A549 (cell line): ENCODE data around the gene TTC34.

Experiments
- CEBPB ChIP-seq, 2 experiments: fragments of >200 bp in 1 of 2; sonication (Bioruptor Twin) in 1 of 2; formaldehyde crosslinking in 1 of 2; IDR thresholded peaks; 2 replicates each; pipeline ENCODE4 v1.6.1; 2012 to 2016
- KDM1A ChIP-seq: fragments of 200-600 bp; sonication (generic); IDR thresholded peaks from 2 replicates; pipeline ENCODE4 v1.6.1; 2016; ENCODE audit warnings: low read depth, mild to moderate bottlenecking
- RAD21 ChIP-seq, 2 experiments: fragments of >200 bp in 1 of 2; sonication (Bioruptor Twin) in 1 of 2; formaldehyde crosslinking in 1 of 2; IDR thresholded peaks in 1 of 2; conservative IDR thresholded peaks in 1 of 2; 2 replicates in 1 of 2; 3 replicates in 1 of 2; pipeline ENCODE4 v1.6.1; 2012 to 2018; ENCODE audit warnings: inconsistent platforms in 1 of 2
- TF ChIP-seq, protein P1 (sequence below): fragments of >200 bp; sonication (Bioruptor Twin); formaldehyde crosslinking; IDR thresholded peaks from 3 replicates; pipeline ENCODE4 v1.5.1; 2016
- TF ChIP-seq, protein P2 (sequence below): fragments of 200-600 bp; sonication (generic); IDR thresholded peaks from 2 replicates; pipeline ENCODE4 v1.6.1; 2016; ENCODE audit warnings: antibody characterized with exemption, mild to moderate bottlenecking, moderate library complexity

DNA sequence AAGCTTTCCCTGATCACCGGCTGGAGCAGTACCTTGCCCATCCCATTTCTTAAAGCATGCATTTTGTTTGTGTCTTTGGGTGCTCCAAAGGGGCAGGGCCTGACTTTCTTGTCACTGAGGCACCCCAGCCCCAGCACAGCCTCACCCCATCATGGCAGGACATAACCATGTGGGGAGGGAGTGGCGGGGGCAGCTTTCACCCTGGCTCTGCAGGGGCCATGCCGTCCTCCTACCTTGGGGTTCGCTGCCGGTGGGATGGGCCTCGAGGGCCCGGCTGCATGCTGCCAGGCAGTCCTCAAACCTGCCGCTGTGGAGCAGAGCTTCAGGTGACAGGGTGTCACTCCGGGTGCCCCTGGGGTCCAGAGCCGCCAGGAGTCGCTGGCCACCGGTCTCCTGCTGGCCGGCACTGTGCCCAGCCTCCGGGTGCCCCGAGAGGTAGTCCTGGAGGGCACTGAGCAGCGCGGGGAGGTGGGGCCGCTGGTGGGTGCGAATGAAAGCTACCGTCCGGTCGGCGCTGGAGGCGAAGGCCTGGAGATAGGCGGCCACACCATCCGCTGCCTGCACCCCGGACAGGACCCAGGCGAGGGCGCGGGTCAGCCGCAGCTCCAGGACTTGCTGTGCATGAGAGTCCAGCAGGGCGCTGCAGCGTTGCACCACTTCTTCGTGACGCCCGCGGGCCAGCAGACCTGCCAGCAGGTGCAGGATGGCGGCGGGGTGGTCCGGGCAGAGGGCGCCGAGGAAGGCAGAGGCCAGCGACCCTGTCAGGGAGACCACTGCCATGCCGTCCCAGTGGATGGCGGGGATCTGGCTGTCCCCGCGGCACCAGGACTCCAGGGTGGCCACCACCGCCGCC is 1.5 kb downstream of the TTC34 start:
- TF ChIP-seq KDM1A: no peak
- TF ChIP-seq, protein P1, sequence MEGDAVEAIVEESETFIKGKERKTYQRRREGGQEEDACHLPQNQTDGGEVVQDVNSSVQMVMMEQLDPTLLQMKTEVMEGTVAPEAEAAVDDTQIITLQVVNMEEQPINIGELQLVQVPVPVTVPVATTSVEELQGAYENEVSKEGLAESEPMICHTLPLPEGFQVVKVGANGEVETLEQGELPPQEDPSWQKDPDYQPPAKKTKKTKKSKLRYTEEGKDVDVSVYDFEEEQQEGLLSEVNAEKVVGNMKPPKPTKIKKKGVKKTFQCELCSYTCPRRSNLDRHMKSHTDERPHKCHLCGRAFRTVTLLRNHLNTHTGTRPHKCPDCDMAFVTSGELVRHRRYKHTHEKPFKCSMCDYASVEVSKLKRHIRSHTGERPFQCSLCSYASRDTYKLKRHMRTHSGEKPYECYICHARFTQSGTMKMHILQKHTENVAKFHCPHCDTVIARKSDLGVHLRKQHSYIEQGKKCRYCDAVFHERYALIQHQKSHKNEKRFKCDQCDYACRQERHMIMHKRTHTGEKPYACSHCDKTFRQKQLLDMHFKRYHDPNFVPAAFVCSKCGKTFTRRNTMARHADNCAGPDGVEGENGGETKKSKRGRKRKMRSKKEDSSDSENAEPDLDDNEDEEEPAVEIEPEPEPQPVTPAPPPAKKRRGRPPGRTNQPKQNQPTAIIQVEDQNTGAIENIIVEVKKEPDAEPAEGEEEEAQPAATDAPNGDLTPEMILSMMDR: no peak
- TF ChIP-seq RAD21 (conservative IDR thresholded peaks at IDR 0.05 in 1 of 2, IDR thresholded peaks at IDR 0.05 in 1 of 2): no peak
- TF ChIP-seq, protein P2, sequence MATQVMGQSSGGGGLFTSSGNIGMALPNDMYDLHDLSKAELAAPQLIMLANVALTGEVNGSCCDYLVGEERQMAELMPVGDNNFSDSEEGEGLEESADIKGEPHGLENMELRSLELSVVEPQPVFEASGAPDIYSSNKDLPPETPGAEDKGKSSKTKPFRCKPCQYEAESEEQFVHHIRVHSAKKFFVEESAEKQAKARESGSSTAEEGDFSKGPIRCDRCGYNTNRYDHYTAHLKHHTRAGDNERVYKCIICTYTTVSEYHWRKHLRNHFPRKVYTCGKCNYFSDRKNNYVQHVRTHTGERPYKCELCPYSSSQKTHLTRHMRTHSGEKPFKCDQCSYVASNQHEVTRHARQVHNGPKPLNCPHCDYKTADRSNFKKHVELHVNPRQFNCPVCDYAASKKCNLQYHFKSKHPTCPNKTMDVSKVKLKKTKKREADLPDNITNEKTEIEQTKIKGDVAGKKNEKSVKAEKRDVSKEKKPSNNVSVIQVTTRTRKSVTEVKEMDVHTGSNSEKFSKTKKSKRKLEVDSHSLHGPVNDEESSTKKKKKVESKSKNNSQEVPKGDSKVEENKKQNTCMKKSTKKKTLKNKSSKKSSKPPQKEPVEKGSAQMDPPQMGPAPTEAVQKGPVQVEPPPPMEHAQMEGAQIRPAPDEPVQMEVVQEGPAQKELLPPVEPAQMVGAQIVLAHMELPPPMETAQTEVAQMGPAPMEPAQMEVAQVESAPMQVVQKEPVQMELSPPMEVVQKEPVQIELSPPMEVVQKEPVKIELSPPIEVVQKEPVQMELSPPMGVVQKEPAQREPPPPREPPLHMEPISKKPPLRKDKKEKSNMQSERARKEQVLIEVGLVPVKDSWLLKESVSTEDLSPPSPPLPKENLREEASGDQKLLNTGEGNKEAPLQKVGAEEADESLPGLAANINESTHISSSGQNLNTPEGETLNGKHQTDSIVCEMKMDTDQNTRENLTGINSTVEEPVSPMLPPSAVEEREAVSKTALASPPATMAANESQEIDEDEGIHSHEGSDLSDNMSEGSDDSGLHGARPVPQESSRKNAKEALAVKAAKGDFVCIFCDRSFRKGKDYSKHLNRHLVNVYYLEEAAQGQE: no peak
- TF ChIP-seq CEBPB (IDR thresholded peaks at IDR 0.05): no peak
